ENCODE data around the gene PLET1.

- TF ChIP-seq CTCF (IDR thresholded peaks at IDR 0.05) (no peak), POLR2A (IDR thresholded peaks at IDR 0.05) (no peak)
Observed at GRCh38 chr11:112300094-112300786, 39.6 kb upstream of the PLET1 start.
